Measurements from ENCODE around the gene SLC45A3.

DNA sequence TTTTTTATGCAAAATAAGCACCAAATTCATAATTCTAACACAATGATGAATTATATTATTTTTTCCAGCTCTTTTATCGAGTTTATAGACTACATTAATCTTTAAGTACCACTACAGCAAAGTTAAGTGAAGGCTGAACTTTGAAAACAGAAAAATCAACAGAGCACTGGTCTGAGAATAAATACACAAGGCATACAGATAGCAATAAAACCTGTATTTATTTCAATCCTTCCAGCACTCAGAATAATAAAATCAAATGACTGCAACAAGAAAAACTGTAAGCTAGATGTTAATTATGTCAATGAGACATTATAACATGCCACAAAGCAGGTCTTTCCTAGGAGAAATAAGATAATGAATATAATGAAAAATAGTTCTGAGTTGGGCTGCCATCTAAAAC lies 45.2 kb upstream of the SLC45A3 start:
- TF ChIP-seq, protein P1, sequence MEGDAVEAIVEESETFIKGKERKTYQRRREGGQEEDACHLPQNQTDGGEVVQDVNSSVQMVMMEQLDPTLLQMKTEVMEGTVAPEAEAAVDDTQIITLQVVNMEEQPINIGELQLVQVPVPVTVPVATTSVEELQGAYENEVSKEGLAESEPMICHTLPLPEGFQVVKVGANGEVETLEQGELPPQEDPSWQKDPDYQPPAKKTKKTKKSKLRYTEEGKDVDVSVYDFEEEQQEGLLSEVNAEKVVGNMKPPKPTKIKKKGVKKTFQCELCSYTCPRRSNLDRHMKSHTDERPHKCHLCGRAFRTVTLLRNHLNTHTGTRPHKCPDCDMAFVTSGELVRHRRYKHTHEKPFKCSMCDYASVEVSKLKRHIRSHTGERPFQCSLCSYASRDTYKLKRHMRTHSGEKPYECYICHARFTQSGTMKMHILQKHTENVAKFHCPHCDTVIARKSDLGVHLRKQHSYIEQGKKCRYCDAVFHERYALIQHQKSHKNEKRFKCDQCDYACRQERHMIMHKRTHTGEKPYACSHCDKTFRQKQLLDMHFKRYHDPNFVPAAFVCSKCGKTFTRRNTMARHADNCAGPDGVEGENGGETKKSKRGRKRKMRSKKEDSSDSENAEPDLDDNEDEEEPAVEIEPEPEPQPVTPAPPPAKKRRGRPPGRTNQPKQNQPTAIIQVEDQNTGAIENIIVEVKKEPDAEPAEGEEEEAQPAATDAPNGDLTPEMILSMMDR (IDR thresholded peaks at IDR 0.05; ENCODE audit: extremely low read depth in 1 of 2, insufficient read depth in 1 of 2, low read depth in 1 of 2, low read length in 2 of 2) = no peak
- TF ChIP-seq POLR2A (IDR thresholded peaks at IDR 0.05; ENCODE audit: low read depth, low read length) = no peak
- TF ChIP-seq, protein P2, sequence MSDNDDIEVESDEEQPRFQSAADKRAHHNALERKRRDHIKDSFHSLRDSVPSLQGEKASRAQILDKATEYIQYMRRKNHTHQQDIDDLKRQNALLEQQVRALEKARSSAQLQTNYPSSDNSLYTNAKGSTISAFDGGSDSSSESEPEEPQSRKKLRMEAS (IDR thresholded peaks at IDR 0.05; ENCODE audit: insufficient read depth, insufficient read length) = no peak

All from endothelial cell of umbilical vein (primary cell).